Parathyroid adenoma (tissue), 2 donors: ENCODE measurements around the gene TYSND1.

Experiments used
- H2AFZ ChIP-seq: fragments of 300-600 bp; sonication (generic); one replicate; pipeline ENCODE4 v1.7.0; 2017; ENCODE audit warnings: antibody characterized with exemption, mild to moderate bottlenecking
- H3K27ac ChIP-seq: fragments of 300-600 bp; sonication (generic); one replicate; pipeline ENCODE4 v1.7.0; 2017
- H3K27me3 ChIP-seq: fragments of 300-600 bp; sonication (generic); one replicate; pipeline ENCODE4 v1.7.0; 2017; ENCODE audit warnings: low read length; ENCODE audit not compliant: control insufficient read depth, insufficient read depth
- H3K36me3 ChIP-seq: fragments of 300-600 bp; sonication (generic); one replicate; pipeline ENCODE4 v1.7.0; 2017; ENCODE audit warnings: low read length; ENCODE audit not compliant: control insufficient read depth, insufficient read depth
- H3K4me1 ChIP-seq: fragments of 300-600 bp; sonication (generic); one replicate; pipeline ENCODE4 v1.7.0; 2017; ENCODE audit warnings: control low read depth
- H3K4me2 ChIP-seq: fragments of 300-600 bp; sonication (generic); one replicate; pipeline ENCODE4 v1.7.0; 2017; ENCODE audit warnings: low read length
- H3K4me3 ChIP-seq: fragments of 300-600 bp; sonication (generic); one replicate; pipeline ENCODE4 v1.7.0; 2017; ENCODE audit warnings: low read depth, low read length
- H3K79me2 ChIP-seq: fragments of 300-600 bp; sonication (generic); one replicate; pipeline ENCODE4 v1.7.0; 2017; ENCODE audit warnings: control low read depth
- H3K9ac ChIP-seq: fragments of 300-600 bp; sonication (generic); one replicate; pipeline ENCODE4 v1.7.0; 2017; ENCODE audit warnings: mild to moderate bottlenecking
- H3K9me3 ChIP-seq: fragments of 300-600 bp; sonication (generic); one replicate; pipeline ENCODE4 v1.7.0; 2017; ENCODE audit warnings: low read length; ENCODE audit not compliant: control insufficient read depth
- TF ChIP-seq, protein P1 (sequence below): fragments of 300-600 bp; sonication (generic); IDR thresholded peaks from one replicate; pipeline ENCODE4 v1.7.0; 2017; ENCODE audit warnings: antibody characterized with exemption, mild to moderate bottlenecking
- donor health status: primary hyperparathyroidism.

Gene TYSND1

DNA sequence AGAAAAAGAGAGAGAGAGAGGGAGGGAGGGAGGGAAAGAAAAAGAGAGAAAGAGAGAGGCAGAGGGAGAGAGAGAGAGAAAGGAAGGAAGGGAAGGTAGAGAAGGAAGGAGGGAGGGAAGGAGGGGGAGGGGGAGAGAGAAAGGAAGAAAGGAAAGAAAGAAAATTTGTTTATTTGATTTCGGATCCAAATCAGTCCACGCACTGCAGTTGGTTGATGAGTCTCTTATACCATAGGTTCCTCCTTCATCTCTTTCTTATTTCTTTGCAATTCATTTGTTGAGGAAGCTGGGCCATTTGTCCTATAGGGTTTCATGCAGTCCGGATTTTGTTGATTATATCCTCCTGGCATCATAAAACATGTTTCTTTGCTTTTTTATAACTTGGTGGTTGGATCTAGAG lies 48.2 kb downstream of the TYSND1 start:
- no peak overlapping the region for H2AFZ ChIP-seq
- no peak overlapping the region for H3K27ac ChIP-seq
- H3K27me3 ChIP-seq, result no peaks in the 10 kb centered on the region
- no peaks in the 10 kb centered on the region for H3K9me3 ChIP-seq
- H3K4me2 ChIP-seq, result no peak overlapping the region
- H3K36me3 ChIP-seq, result no peaks in the 10 kb centered on the region
- H3K9ac ChIP-seq, result no peak overlapping the region
- H3K4me1 ChIP-seq, result no peaks in the 10 kb centered on the region
- H3K4me3 ChIP-seq, result no peak overlapping the region
- TF ChIP-seq, protein P1, sequence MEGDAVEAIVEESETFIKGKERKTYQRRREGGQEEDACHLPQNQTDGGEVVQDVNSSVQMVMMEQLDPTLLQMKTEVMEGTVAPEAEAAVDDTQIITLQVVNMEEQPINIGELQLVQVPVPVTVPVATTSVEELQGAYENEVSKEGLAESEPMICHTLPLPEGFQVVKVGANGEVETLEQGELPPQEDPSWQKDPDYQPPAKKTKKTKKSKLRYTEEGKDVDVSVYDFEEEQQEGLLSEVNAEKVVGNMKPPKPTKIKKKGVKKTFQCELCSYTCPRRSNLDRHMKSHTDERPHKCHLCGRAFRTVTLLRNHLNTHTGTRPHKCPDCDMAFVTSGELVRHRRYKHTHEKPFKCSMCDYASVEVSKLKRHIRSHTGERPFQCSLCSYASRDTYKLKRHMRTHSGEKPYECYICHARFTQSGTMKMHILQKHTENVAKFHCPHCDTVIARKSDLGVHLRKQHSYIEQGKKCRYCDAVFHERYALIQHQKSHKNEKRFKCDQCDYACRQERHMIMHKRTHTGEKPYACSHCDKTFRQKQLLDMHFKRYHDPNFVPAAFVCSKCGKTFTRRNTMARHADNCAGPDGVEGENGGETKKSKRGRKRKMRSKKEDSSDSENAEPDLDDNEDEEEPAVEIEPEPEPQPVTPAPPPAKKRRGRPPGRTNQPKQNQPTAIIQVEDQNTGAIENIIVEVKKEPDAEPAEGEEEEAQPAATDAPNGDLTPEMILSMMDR, result no peak
- no peaks in the 10 kb centered on the region for H3K79me2 ChIP-seq

DNA sequence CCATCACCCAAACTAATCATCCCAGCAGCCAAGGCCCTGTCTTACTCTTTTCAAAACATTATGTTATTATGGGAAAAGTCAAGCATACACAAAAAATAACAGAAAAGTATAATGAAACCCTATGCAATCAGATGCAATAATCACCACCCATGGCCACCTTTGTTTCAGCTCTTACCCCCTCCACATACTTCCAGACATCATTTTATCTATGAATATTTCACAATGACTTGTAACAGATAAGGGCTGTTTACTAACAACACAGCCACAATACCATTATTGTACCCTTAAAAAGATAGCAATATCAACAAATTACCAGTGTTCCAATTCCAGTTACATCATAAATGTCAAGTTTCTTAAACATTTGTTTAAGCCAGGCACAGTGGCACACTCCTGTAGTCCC lies 49.0 kb downstream of the TYSND1 start:
- Histone ChIP-seq H3K27me3 (no peaks in the 10 kb centered on the region), H3K36me3 (no peaks in the 10 kb centered on the region), H3K9ac (no peak overlapping the region), H2AFZ (no peak overlapping the region), H3K79me2 (no peaks in the 10 kb centered on the region), H3K4me2 (no peak overlapping the region), H3K27ac (no peak overlapping the region), H3K4me1 (no peaks in the 10 kb centered on the region), H3K4me3 (no peak overlapping the region), H3K9me3 (no peaks in the 10 kb centered on the region)
- TF ChIP-seq, protein P1, result no peak

DNA sequence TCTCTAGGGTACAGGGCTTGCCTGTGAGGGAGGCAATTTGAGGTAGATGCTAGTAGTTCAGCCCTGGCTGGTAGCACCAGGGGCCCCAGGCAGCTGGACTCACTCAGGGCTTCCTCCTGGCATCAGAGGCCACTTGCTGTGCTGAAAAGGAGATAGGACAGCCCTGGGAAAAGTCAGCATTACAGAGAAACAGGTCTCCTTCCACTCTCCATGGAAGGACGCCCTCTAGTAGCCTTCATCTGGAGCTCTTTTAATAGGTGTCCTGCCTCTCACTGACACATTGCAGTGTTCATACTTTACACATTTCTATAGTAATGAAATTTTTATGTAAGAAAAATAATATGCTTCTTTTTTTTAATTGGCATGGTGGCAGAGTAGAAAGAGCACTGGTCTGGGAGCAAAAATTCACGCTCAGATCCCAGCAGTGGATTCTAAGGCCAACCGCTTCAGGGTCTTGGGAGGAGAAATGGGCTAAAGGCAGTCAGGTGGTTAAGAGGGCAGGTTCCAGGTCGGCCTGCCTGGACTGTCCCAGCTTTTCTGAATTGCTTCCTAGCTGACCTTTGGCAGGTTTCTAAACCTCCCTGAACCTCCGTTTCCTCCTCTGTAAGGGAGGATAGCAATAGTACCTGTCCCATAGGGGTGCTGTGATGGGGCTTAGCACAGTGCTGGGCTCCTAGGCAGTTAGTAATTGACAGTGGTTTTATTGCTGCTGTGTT lies 49.6 kb downstream of the TYSND1 start:
- TF ChIP-seq, protein P1, result no peak

DNA sequence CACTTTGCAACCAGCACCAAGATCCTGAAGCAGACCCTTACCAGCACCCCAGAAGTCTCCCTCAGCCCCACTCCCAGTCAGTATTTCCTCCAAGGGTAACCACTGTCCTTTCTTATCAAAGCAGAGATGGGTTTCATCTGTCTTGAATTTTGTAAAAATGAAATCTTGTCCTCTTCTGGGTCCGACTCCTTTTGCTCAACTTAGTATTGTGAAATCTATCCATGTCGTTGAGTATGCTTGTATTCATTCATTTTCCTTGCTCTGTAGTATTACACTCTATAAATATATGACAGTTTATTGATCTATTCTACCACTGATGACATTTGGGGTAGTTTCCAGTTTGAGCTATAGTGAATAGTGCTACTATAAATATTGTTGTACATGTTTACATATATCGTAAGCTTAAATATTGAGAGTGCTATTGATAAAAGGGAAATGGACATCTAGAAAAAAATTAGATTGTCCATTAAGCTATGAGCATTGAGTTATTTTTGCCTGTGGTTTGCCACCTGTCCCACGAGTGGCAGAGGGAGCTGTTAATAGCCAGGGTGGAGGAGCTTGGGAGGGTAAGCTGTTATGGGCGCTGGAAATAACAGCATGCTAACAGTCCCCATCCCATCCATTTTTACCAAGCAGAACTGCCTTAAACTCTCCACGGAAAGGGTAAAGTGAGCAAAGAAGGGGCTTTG lies 50.3 kb downstream of the TYSND1 start:
- H3K9ac ChIP-seq, result no peak overlapping the region
- no peak overlapping the region for H2AFZ ChIP-seq
- TF ChIP-seq, protein P1, result no peak

More for the DNA sequence above, 49.6 kb downstream of the TYSND1 start:
- Histone ChIP-seq H3K79me2 (no peaks in the 10 kb centered on the region), H3K9me3 (no peaks in the 10 kb centered on the region), H3K9ac (no peak overlapping the region), H3K36me3 (no peaks in the 10 kb centered on the region), H3K4me3 (no peak overlapping the region), H2AFZ (no peak overlapping the region), H3K27me3 (no peaks in the 10 kb centered on the region), H3K27ac (no peak overlapping the region), H3K4me2 (no peak overlapping the region), H3K4me1 (no peaks in the 10 kb centered on the region)

DNA sequence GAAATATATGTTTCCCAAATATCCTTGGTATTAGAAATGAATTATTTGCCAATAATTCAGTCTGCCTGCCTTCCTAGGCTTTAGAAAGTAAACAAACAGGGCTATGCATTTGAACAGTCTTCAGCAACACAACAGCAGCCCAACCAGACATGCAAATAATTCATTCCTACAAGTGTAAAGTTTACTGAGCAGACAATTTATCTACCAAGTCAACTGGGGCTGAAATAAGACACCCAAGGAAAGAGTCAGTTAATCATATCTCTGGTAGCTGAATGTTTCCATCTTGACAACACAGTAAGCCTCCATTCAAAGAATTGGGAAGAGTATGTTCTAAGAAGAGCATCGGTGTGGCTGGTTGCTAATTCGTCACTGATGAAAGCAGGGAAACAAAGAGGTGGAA lies 52.2 kb downstream of the TYSND1 start:
- Histone ChIP-seq H2AFZ (no peak overlapping the region), H3K9me3 (no peaks in the 10 kb centered on the region), H3K79me2 (no peaks in the 10 kb centered on the region), H3K4me1 (no peaks in the 10 kb centered on the region), H3K4me2 (no peak overlapping the region), H3K27me3 (no peaks in the 10 kb centered on the region), H3K27ac (no peak overlapping the region), H3K4me3 (no peak overlapping the region), H3K36me3 (no peaks in the 10 kb centered on the region), H3K9ac (no peak overlapping the region)
- TF ChIP-seq, protein P1, result no peak

More for the DNA sequence above, 50.3 kb downstream of the TYSND1 start:
- no peaks in the 10 kb centered on the region for H3K36me3 ChIP-seq
- no peaks in the 10 kb centered on the region for H3K27me3 ChIP-seq
- no peaks in the 10 kb centered on the region for H3K4me1 ChIP-seq
- H3K4me3 ChIP-seq, result no peak overlapping the region
- H3K27ac ChIP-seq, result no peak overlapping the region
- H3K79me2 ChIP-seq, result no peaks in the 10 kb centered on the region
- H3K4me2 ChIP-seq, result no peak overlapping the region
- H3K9me3 ChIP-seq, result no peaks in the 10 kb centered on the region
